HCT116 (cell line): ENCODE data around the gene SLAMF1.

Experiments
- CEBPB ChIP-seq: IDR thresholded peaks from 2 replicates; pipeline ENCODE4 v1.6.1; 2012; ENCODE audit warnings: low read depth
- CTCF ChIP-seq, 3 experiments: fragments of 200-600 bp in 1 of 3; sonication (generic) in 1 of 3; IDR thresholded peaks in 2 of 3; conservative IDR thresholded peaks in 1 of 3; 2 replicates each; pipeline ENCODE4 v1.5.1; 2012 to 2017; ENCODE audit warnings: low read depth in 2 of 3, low read length in 2 of 3, antibody characterized with exemption in 1 of 3, borderline replicate concordance in 1 of 3, control low read depth in 1 of 3, mild to moderate bottlenecking in 1 of 3, mixed read lengths in 1 of 3, mixed run types in 1 of 3, moderate library complexity in 1 of 3; ENCODE audit not compliant: insufficient read depth in 1 of 3
- EGR1 ChIP-seq: IDR thresholded peaks from 2 replicates; pipeline ENCODE4 v1.6.1; 2012; ENCODE audit warnings: low read depth
- EZH2phosphoT487 ChIP-seq: fragments of 200-600 bp; IDR thresholded peaks from 2 replicates; pipeline ENCODE4 v1.6.1; 2018; ENCODE audit warnings: antibody characterized with exemption, borderline replicate concordance
- POLR2A ChIP-seq: IDR thresholded peaks from 2 replicates; pipeline ENCODE4 v1.7.0; 2011; ENCODE audit warnings: borderline replicate concordance; ENCODE audit not compliant: insufficient read depth, insufficient read length; ENCODE audit errors: extremely low read depth
- REST ChIP-seq: IDR thresholded peaks from 2 replicates; pipeline ENCODE4 v1.6.1; 2012; ENCODE audit warnings: low read depth
- SRF ChIP-seq: IDR thresholded peaks from 2 replicates; pipeline ENCODE4 v1.6.1; 2012; ENCODE audit warnings: low read depth
- TCF7L2 ChIP-seq: IDR thresholded peaks from 2 replicates; pipeline ENCODE4 v1.7.0; 2011; ENCODE audit warnings: borderline replicate concordance, inconsistent platforms; ENCODE audit not compliant: insufficient read depth, insufficient read length; ENCODE audit errors: extremely low read depth
- YY1 ChIP-seq: IDR thresholded peaks from 2 replicates; pipeline ENCODE4 v1.6.1; 2011; ENCODE audit warnings: low read length, low read depth, moderate library complexity, mild to moderate bottlenecking; ENCODE audit not compliant: insufficient replicate concordance; ENCODE audit errors: extremely low read depth
- ZNF274 ChIP-seq: fragments of 200-500 bp; sonication (Bioruptor generic); IDR thresholded peaks from 2 replicates; pipeline ENCODE4 v1.6.1; 2014; ENCODE audit warnings: mild to moderate bottlenecking, low read depth, low read length, inconsistent platforms

GRCh38 chr1:160581961-160582360 is 64.9 kb downstream of the SLAMF1 start:
- TF ChIP-seq CTCF (IDR thresholded peaks at IDR 0.05 in 2 of 3, conservative IDR thresholded peaks at IDR 0.05 in 1 of 3; ENCODE audit: borderline replicate concordance in 1 of 3, insufficient read depth in 1 of 3, low read depth in 2 of 3, low read length in 2 of 3) = no peak
- no peak for TF ChIP-seq CEBPB
- TF ChIP-seq POLR2A = no peak
- no peak for TF ChIP-seq EGR1
- no peak for TF ChIP-seq YY1
- no peak for TF ChIP-seq REST
- TF ChIP-seq EZH2phosphoT487 = no peak
- TF ChIP-seq ZNF274 = no peak
- no peak for TF ChIP-seq SRF
- TF ChIP-seq TCF7L2 = no peak
